Progenitor cell of endocrine pancreas (in vitro differentiated cells): Measurements from ENCODE around the gene AMIGO1. TPM values are rescaled to one million over a fixed set of nuclear protein-coding genes. Genes with fewer than 3 reads are reported as not detected.

Source experiments
- DNase-seq: peaks from one replicate; pipeline ENCODE4 v3.0.0; 2021; ENCODE audit warnings: low spot score; ENCODE audit not compliant: unreplicated experiment
- H3K27ac Mint-ChIP-seq: 2 replicates; pipeline ENCODE4 v1.8.0; 2021; ENCODE audit warnings: mild to moderate bottlenecking, moderate library complexity, mixed read lengths
- H3K27me3 Mint-ChIP-seq: 2 replicates; pipeline ENCODE4 v1.8.0; 2021; ENCODE audit warnings: mixed read lengths
- H3K36me3 Mint-ChIP-seq: 2 replicates; pipeline ENCODE4 v1.8.0; 2022; ENCODE audit warnings: mixed read lengths; ENCODE audit not compliant: insufficient read depth
- H3K4me1 Mint-ChIP-seq: 2 replicates; pipeline ENCODE4 v1.8.0; 2021; ENCODE audit warnings: low read depth, mixed read lengths
- H3K4me3 Mint-ChIP-seq: 2 replicates; pipeline ENCODE4 v1.8.0; 2021; ENCODE audit warnings: low read depth, mild to moderate bottlenecking, moderate library complexity, mixed read lengths
- H3K9me3 Mint-ChIP-seq: 2 replicates; pipeline ENCODE4 v1.8.0; 2021; ENCODE audit warnings: low read depth, mixed read lengths
- total RNA-seq: library from RNA; stranded (reverse); gene quantifications from 2 replicates; pipeline ENCODE4 v1.2.1, GENCODE V29; 2021
- TF ChIP-seq, protein P1 (sequence below): fragments of 200-600 bp; sonication (generic); IDR thresholded peaks from one replicate; pipeline ENCODE4 v1.5.0; 2021; ENCODE audit warnings: antibody characterized with exemption, mild to moderate bottlenecking; ENCODE audit not compliant: unreplicated experiment

Gene AMIGO1
- total RNA-seq, 1 donor from 2014 or later = 7.2 TPM

DNA sequence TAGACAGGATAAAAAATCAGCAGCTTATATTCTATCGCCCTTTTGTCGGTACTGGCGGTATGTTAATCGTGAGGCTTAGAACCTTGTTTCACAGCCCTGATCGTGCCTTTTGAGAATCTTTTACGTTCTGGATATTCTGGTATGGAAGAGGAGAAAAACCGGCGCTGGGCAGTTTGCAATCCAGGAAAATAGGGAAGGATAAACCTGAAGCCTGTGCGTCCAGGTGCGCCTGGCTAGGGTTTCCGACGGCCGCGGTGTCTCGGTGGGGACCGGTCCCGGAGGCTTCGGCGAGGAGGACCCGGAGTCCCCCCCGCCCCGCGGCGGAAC, 43.4 kb downstream of the AMIGO1 start:
- peaks cover 87% of the 10 kb centered on the region for H3K27me3 Mint-ChIP-seq
- H3K9me3 Mint-ChIP-seq = no peaks in the 10 kb centered on the region
- no peak for DNase-seq
- TF ChIP-seq, protein P1, sequence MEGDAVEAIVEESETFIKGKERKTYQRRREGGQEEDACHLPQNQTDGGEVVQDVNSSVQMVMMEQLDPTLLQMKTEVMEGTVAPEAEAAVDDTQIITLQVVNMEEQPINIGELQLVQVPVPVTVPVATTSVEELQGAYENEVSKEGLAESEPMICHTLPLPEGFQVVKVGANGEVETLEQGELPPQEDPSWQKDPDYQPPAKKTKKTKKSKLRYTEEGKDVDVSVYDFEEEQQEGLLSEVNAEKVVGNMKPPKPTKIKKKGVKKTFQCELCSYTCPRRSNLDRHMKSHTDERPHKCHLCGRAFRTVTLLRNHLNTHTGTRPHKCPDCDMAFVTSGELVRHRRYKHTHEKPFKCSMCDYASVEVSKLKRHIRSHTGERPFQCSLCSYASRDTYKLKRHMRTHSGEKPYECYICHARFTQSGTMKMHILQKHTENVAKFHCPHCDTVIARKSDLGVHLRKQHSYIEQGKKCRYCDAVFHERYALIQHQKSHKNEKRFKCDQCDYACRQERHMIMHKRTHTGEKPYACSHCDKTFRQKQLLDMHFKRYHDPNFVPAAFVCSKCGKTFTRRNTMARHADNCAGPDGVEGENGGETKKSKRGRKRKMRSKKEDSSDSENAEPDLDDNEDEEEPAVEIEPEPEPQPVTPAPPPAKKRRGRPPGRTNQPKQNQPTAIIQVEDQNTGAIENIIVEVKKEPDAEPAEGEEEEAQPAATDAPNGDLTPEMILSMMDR = no peak
- peak overlapping the region; percentile 69 for H3K4me3 Mint-ChIP-seq
- H3K27ac Mint-ChIP-seq = no peak overlapping the region
- no peaks in the 10 kb centered on the region for H3K36me3 Mint-ChIP-seq
- peaks cover 3% of the 10 kb centered on the region for H3K4me1 Mint-ChIP-seq

DNA sequence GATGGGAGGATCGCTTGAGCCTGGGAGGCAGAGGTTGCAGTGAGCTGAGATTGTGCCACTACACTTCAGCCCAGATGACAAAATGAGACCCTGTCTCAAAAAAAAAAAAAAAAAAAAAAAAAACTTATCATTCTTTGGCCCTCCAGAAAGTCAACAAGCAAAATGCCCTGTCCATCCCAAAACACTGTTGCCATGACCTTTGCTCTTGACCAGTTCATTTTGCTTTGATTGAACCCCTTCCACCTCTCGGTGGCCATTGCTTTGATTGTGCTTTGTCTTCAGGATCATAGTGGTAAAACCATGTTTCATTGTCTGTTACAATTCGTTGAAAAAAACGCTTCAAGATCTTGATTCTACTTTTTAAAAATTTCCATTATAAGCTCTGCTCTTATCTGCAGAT, 51.7 kb downstream of the AMIGO1 start:
- DNase-seq = no peak
- TF ChIP-seq, protein P1 = no peak
- Mint-ChIP-seq H3K4me1 (no peaks in the 10 kb centered on the region), H3K4me3 (no peak overlapping the region), H3K27ac (no peak overlapping the region), H3K27me3 (peaks cover 22% of the 10 kb centered on the region), H3K9me3 (peaks cover 21% of the 10 kb centered on the region), H3K36me3 (no peaks in the 10 kb centered on the region)

DNA sequence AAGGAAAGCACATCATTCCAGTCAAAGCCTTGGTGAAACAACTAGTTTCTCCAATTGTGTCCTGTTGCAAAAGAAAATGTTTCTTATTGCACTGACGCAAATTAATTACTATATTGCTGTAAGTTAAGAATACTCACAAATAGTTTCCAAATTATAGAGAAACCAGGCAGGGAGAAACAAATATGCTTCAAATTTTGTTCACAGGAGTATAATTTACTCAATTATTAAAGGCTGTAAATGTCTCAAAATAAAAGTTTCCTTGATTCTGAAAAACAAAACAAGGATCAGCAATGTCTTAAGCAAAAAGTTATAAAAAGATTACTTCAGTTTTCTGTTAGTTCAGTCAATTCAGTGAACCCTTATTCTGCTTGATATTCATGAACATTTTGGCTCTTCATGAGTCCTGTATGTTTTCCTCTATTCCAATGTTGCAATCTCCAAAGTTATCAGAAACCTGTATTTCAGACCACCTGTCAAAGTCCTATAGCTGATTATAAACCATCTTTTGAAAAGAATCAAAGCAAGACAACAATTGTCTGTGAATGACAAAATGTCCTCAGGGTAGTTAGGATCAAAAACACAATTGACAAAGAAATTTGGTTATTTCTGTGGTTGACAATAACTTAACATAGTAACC, 54.9 kb downstream of the AMIGO1 start:
- no peak for DNase-seq
- Mint-ChIP-seq H3K4me1 (no peaks in the 10 kb centered on the region), H3K36me3 (no peaks in the 10 kb centered on the region), H3K27ac (no peak overlapping the region), H3K27me3 (peaks cover 4% of the 10 kb centered on the region), H3K9me3 (peaks cover 24% of the 10 kb centered on the region), H3K4me3 (no peak overlapping the region)
- TF ChIP-seq, protein P1 = no peak

Other genes with a start within 250 kb of the AMIGO1 start
- gene PSRC1, start 226.6 kb downstream of the AMIGO1 start, total RNA-seq = 26.1 and 29.4 TPM in 2 replicates
- gene MYBPHL, start 202.7 kb downstream of the AMIGO1 start, total RNA-seq = 0.29 TPM in 1 of 2 replicates, not detected in the other
- 110 and 116 TPM in 2 replicates for gene SORT1, start 111.8 kb downstream of the AMIGO1 start, total RNA-seq
- gene PSMA5, start 83.3 kb downstream of the AMIGO1 start, total RNA-seq = 71.4 and 81.1 TPM in 2 replicates
- 0.95 and 1.1 TPM in 2 replicates for gene SYPL2, start 43.2 kb downstream of the AMIGO1 start, total RNA-seq
- gene ATXN7L2, start 25.8 kb downstream of the AMIGO1 start, total RNA-seq = 17.6 and 19.6 TPM in 2 replicates
- 11.1 TPM in 2 replicates for gene CYB561D1, start 15.6 kb downstream of the AMIGO1 start, total RNA-seq
- 0.53 TPM in 1 of 2 replicates, not detected in the other for gene GPR61, start 30.1 kb upstream of the AMIGO1 start, total RNA-seq
- 10.0 and 10.3 TPM in 2 replicates for gene GNAI3, start 38.9 kb upstream of the AMIGO1 start, total RNA-seq
- gene GNAT2, start 109.9 kb upstream of the AMIGO1 start, total RNA-seq = 0.57 TPM in 1 of 2 replicates, not detected in the other
- 91.6 and 94.5 TPM in 2 replicates for gene AMPD2, start 110.1 kb upstream of the AMIGO1 start, total RNA-seq
- gene GSTM4, start 146.4 kb upstream of the AMIGO1 start, total RNA-seq = 21.0 and 21.2 TPM in 2 replicates
- gene GSTM2, start 158.3 kb upstream of the AMIGO1 start, total RNA-seq = 76.9 and 79.5 TPM in 2 replicates
- 39.0 and 39.1 TPM in 2 replicates for gene GSTM1, start 178.1 kb upstream of the AMIGO1 start, total RNA-seq
- 2.8 and 2.9 TPM in 2 replicates for gene GSTM5, start 202.5 kb upstream of the AMIGO1 start, total RNA-seq
- gene GSTM3, start 231.3 kb upstream of the AMIGO1 start, total RNA-seq = 77.8 and 83.1 TPM in 2 replicates